HepG2 (cell line): Measurements from ENCODE around the gene FAM78B.

Experiments
- EP300 ChIP-seq, 3 experiments: sonication (generic) in 1 of 3; formaldehyde crosslinking in 1 of 3; IDR thresholded peaks; 2 replicates each; pipeline versions ENCODE4 v1.5.1 to v1.6.1; 2011 to 2020; ENCODE audit warnings: low read depth in 2 of 3, low read length in 2 of 3, borderline replicate concordance in 1 of 3, improper control_type of control experiment in 1 of 3, mild to moderate bottlenecking in 1 of 3, missing genetic modification reagents in 1 of 3, moderate library complexity in 1 of 3
- HES4 ChIP-seq: sonication (generic); formaldehyde crosslinking; IDR thresholded peaks from 2 replicates; pipeline ENCODE4 v1.9.0; 2021; ENCODE audit warnings: mild to moderate bottlenecking, missing genetic modification reagents, borderline replicate concordance
- KAT8 ChIP-seq: IDR thresholded peaks from 2 replicates; pipeline ENCODE4 v1.6.1; 2016; ENCODE audit warnings: missing genetic modification reagents, missing compliant biosample characterization
- KDM1A ChIP-seq: IDR thresholded peaks from 2 replicates; pipeline ENCODE4 v1.6.1; 2016; ENCODE audit warnings: missing compliant biosample characterization
- KDM5A ChIP-seq: fragments of 200-600 bp; sonication (generic); IDR thresholded peaks from 2 replicates; pipeline ENCODE4 v1.7.0; 2018; ENCODE audit warnings: antibody characterized with exemption, mild to moderate bottlenecking, low read length, borderline replicate concordance
- POLR2A ChIP-seq, 2 experiments: IDR thresholded peaks; 2 replicates each; pipeline ENCODE4 v1.6.1; 2011; ENCODE audit warnings: low read depth in 2 of 2, low read length in 2 of 2, mild to moderate bottlenecking in 1 of 2, moderate library complexity in 1 of 2; ENCODE audit not compliant: insufficient read depth in 1 of 2
- POLR2AphosphoS5 ChIP-seq: IDR thresholded peaks from 2 replicates; pipeline ENCODE4 v1.6.1; 2012; ENCODE audit warnings: low read depth, low read length
- SAFB2 ChIP-seq: sonication (generic); formaldehyde crosslinking; IDR thresholded peaks from 2 replicates; pipeline ENCODE4 v1.5.1; 2020; ENCODE audit warnings: missing genetic modification reagents, low read depth, mild to moderate bottlenecking, borderline replicate concordance
- TCF7L2 ChIP-seq: IDR thresholded peaks from 2 replicates; pipeline ENCODE4 v1.6.1; 2011; ENCODE audit warnings: mild to moderate bottlenecking, low read depth, low read length, moderate library complexity
- TF ChIP-seq, protein P1 (sequence below), 2 experiments: IDR thresholded peaks; 2 replicates each; pipeline ENCODE4 v1.6.1; 2011 to 2012; ENCODE audit warnings: low read length in 2 of 2, borderline replicate concordance in 1 of 2, low read depth in 1 of 2, mild to moderate bottlenecking in 1 of 2, moderate library complexity in 1 of 2
- TF ChIP-seq, protein P2 (sequence below): sonication (generic); formaldehyde crosslinking; IDR thresholded peaks from 2 replicates; pipeline ENCODE4 v1.5.0; 2020; ENCODE audit warnings: mild to moderate bottlenecking, missing genetic modification reagents, moderate library complexity
- TF ChIP-seq, protein P3 (sequence below): sonication (generic); formaldehyde crosslinking; IDR thresholded peaks from 2 replicates; pipeline ENCODE4 v1.4.0; 2020; ENCODE audit warnings: missing genetic modification reagents, borderline replicate concordance
- TF ChIP-seq, protein P4 (sequence below): sonication (generic); formaldehyde crosslinking; IDR thresholded peaks from 2 replicates; pipeline ENCODE4 v1.5.0; 2020; ENCODE audit warnings: mild to moderate bottlenecking, missing genetic modification reagents, borderline replicate concordance

DNA sequence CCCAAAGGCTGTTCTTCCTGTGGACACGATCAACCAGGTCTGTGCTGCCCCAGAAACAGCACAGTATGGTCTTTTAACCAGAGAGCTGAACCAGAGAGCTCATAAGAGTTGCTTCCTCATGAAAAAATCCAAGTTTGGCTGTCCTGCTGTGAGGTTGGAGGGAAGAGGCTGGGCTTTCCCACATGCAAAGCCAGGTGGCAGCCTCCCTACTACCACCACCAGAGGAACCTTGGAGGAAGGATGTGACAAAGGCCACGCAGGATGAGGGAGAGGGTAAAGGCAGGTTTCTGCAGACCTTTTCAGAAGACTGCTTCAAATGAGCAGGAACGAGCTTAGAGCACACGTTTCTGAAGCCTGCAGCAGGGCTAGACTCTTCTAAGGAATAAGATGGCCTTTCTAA, 27.1 kb downstream of the FAM78B start:
- TF ChIP-seq, protein P1, sequence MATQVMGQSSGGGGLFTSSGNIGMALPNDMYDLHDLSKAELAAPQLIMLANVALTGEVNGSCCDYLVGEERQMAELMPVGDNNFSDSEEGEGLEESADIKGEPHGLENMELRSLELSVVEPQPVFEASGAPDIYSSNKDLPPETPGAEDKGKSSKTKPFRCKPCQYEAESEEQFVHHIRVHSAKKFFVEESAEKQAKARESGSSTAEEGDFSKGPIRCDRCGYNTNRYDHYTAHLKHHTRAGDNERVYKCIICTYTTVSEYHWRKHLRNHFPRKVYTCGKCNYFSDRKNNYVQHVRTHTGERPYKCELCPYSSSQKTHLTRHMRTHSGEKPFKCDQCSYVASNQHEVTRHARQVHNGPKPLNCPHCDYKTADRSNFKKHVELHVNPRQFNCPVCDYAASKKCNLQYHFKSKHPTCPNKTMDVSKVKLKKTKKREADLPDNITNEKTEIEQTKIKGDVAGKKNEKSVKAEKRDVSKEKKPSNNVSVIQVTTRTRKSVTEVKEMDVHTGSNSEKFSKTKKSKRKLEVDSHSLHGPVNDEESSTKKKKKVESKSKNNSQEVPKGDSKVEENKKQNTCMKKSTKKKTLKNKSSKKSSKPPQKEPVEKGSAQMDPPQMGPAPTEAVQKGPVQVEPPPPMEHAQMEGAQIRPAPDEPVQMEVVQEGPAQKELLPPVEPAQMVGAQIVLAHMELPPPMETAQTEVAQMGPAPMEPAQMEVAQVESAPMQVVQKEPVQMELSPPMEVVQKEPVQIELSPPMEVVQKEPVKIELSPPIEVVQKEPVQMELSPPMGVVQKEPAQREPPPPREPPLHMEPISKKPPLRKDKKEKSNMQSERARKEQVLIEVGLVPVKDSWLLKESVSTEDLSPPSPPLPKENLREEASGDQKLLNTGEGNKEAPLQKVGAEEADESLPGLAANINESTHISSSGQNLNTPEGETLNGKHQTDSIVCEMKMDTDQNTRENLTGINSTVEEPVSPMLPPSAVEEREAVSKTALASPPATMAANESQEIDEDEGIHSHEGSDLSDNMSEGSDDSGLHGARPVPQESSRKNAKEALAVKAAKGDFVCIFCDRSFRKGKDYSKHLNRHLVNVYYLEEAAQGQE (IDR thresholded peaks at IDR 0.05; ENCODE audit: borderline replicate concordance in 1 of 2, low read depth in 1 of 2, low read length in 2 of 2): no peak
- no peak for TF ChIP-seq SAFB2
- TF ChIP-seq POLR2A (IDR thresholded peaks at IDR 0.05; ENCODE audit: insufficient read depth in 1 of 2, low read depth in 2 of 2, low read length in 2 of 2): no peak
- no peak for TF ChIP-seq KDM1A (CRISPR knock-in tag)
- TF ChIP-seq POLR2AphosphoS5: no peak
- TF ChIP-seq KAT8 (CRISPR knock-in tag): no peak
- TF ChIP-seq EP300 (IDR thresholded peaks at IDR 0.05; ENCODE audit: low read depth in 2 of 2, low read length in 2 of 2): no peak
- TF ChIP-seq EP300 (CRISPR knock-in tag; IDR thresholded peaks at IDR 0.05; ENCODE audit: borderline replicate concordance): no peak
- TF ChIP-seq, protein P2, sequence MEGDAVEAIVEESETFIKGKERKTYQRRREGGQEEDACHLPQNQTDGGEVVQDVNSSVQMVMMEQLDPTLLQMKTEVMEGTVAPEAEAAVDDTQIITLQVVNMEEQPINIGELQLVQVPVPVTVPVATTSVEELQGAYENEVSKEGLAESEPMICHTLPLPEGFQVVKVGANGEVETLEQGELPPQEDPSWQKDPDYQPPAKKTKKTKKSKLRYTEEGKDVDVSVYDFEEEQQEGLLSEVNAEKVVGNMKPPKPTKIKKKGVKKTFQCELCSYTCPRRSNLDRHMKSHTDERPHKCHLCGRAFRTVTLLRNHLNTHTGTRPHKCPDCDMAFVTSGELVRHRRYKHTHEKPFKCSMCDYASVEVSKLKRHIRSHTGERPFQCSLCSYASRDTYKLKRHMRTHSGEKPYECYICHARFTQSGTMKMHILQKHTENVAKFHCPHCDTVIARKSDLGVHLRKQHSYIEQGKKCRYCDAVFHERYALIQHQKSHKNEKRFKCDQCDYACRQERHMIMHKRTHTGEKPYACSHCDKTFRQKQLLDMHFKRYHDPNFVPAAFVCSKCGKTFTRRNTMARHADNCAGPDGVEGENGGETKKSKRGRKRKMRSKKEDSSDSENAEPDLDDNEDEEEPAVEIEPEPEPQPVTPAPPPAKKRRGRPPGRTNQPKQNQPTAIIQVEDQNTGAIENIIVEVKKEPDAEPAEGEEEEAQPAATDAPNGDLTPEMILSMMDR: no peak
- TF ChIP-seq HES4 (CRISPR knock-in tag): no peak
- TF ChIP-seq KDM5A: no peak
- TF ChIP-seq, protein P3, sequence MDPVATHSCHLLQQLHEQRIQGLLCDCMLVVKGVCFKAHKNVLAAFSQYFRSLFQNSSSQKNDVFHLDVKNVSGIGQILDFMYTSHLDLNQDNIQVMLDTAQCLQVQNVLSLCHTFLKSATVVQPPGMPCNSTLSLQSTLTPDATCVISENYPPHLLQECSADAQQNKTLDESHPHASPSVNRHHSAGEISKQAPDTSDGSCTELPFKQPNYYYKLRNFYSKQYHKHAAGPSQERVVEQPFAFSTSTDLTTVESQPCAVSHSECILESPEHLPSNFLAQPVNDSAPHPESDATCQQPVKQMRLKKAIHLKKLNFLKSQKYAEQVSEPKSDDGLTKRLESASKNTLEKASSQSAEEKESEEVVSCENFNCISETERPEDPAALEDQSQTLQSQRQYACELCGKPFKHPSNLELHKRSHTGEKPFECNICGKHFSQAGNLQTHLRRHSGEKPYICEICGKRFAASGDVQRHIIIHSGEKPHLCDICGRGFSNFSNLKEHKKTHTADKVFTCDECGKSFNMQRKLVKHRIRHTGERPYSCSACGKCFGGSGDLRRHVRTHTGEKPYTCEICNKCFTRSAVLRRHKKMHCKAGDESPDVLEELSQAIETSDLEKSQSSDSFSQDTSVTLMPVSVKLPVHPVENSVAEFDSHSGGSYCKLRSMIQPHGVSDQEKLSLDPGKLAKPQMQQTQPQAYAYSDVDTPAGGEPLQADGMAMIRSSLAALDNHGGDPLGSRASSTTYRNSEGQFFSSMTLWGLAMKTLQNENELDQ: no peak
- no peak for TF ChIP-seq TCF7L2
- TF ChIP-seq, protein P4, sequence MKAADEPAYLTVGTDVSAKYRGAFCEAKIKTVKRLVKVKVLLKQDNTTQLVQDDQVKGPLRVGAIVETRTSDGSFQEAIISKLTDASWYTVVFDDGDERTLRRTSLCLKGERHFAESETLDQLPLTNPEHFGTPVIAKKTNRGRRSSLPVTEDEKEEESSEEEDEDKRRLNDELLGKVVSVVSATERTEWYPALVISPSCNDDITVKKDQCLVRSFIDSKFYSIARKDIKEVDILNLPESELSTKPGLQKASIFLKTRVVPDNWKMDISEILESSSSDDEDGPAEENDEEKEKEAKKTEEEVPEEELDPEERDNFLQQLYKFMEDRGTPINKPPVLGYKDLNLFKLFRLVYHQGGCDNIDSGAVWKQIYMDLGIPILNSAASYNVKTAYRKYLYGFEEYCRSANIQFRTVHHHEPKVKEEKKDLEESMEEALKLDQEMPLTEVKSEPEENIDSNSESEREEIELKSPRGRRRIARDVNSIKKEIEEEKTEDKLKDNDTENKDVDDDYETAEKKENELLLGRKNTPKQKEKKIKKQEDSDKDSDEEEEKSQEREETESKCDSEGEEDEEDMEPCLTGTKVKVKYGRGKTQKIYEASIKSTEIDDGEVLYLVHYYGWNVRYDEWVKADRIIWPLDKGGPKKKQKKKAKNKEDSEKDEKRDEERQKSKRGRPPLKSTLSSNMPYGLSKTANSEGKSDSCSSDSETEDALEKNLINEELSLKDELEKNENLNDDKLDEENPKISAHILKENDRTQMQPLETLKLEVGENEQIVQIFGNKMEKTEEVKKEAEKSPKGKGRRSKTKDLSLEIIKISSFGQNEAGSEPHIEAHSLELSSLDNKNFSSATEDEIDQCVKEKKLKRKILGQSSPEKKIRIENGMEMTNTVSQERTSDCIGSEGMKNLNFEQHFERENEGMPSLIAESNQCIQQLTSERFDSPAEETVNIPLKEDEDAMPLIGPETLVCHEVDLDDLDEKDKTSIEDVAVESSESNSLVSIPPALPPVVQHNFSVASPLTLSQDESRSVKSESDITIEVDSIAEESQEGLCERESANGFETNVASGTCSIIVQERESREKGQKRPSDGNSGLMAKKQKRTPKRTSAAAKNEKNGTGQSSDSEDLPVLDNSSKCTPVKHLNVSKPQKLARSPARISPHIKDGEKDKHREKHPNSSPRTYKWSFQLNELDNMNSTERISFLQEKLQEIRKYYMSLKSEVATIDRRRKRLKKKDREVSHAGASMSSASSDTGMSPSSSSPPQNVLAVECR (CRISPR knock-in tag): no peak
